ENCODE results near the gene SNRNP27. TPM values are rescaled to one million over a fixed set of nuclear protein-coding genes. Genes with fewer than 3 reads are reported as not detected.

SNRNP27 gene
- total and polyA plus RNA-seq, 9 of the 15 experiments (the other 6 are each of a cell fraction or from before 2014, with no cell fraction given), result 29.2 to 102 (median 65.7) TPM

- TF ChIP-seq REST (IDR thresholded peaks at IDR 0.05; ENCODE audit: borderline replicate concordance), result no peak
- TF ChIP-seq REST (CRISPR knock-in tag; IDR thresholded peaks at IDR 0.05; ENCODE audit: low read depth), result no peak
- TF ChIP-seq ZZZ3 (IDR thresholded peaks at IDR 0.05), result no peak
- no peak for TF ChIP-seq FUS (optimal IDR thresholded peaks at IDR 0.05; ENCODE audit: low read depth, low read length)
- no peak for TF ChIP-seq ATF4 (CRISPR knock-in tag; IDR thresholded peaks at IDR 0.05)
- TF ChIP-seq ZC3H8 (IDR thresholded peaks at IDR 0.05), result no peak
These were observed 43.1 kb downstream of the SNRNP27 start (continued) for GRCh38 chr2:69936906-69937305.
